ENCODE results near the gene SLC2A9.

The SLC2A9 gene

GRCh38 chr4:9963328-9963727, 58.0 kb downstream of the SLC2A9 start:
- DNase-seq (ENCODE audit: low read depth in 3 of 3, low spot score in 1 of 3): no peak

- DNase-seq (ENCODE audit: low read depth in 3 of 3, low spot score in 1 of 3): no peak
Measured at GRCh38 chr4:9962611-9963314, 58.5 kb downstream of the SLC2A9 start.

- DNase-seq (ENCODE audit: low read depth in 3 of 3, low spot score in 1 of 3): no peak
Measured at GRCh38 chr4:9954468-9954867, 66.8 kb downstream of the SLC2A9 start.

GRCh38 chr4:9953089-9953488, 68.2 kb downstream of the SLC2A9 start:
- no peak for DNase-seq (ENCODE audit: low read depth in 3 of 3, low spot score in 1 of 3)

- DNase-seq (ENCODE audit: low read depth in 3 of 3, low spot score in 1 of 3): no peak
Measured at GRCh38 chr4:9952415-9952950, 68.8 kb downstream of the SLC2A9 start.

GRCh38 chr4:9949573-9949972, 71.7 kb downstream of the SLC2A9 start:
- no peak for DNase-seq (ENCODE audit: low read depth in 3 of 3, low spot score in 1 of 3)

- no peak for DNase-seq (ENCODE audit: low read depth in 3 of 3, low spot score in 1 of 3)
Measured at GRCh38 chr4:9947168-9948062, 73.9 kb downstream of the SLC2A9 start.

- no peak for DNase-seq (ENCODE audit: low read depth in 3 of 3, low spot score in 1 of 3)
Measured at GRCh38 chr4:9946170-9946569, 75.1 kb downstream of the SLC2A9 start.

GRCh38 chr4:9944431-9945425, 76.6 kb downstream of the SLC2A9 start:
- DNase-seq (ENCODE audit: low read depth in 3 of 3, low spot score in 1 of 3): no peak

GRCh38 chr4:9943761-9944160, 77.5 kb downstream of the SLC2A9 start:
- no peak for DNase-seq (ENCODE audit: low read depth in 3 of 3, low spot score in 1 of 3)

- no peak for DNase-seq (ENCODE audit: low read depth in 3 of 3, low spot score in 1 of 3)
Measured at GRCh38 chr4:9942921-9943600, 78.2 kb downstream of the SLC2A9 start.

GRCh38 chr4:9942139-9942538, 79.2 kb downstream of the SLC2A9 start:
- DNase-seq (ENCODE audit: low read depth in 3 of 3, low spot score in 1 of 3): no peak

- DNase-seq (ENCODE audit: low read depth in 3 of 3, low spot score in 1 of 3): no peak
Measured at GRCh38 chr4:9940041-9940440, 81.3 kb downstream of the SLC2A9 start.

- no peak for DNase-seq (ENCODE audit: low read depth in 3 of 3, low spot score in 1 of 3)
Measured at GRCh38 chr4:9938933-9939332, 82.4 kb downstream of the SLC2A9 start.

- DNase-seq (ENCODE audit: low read depth in 3 of 3, low spot score in 1 of 3): no peak
Measured at GRCh38 chr4:9937078-9937477, 84.2 kb downstream of the SLC2A9 start.

- no peak for DNase-seq (ENCODE audit: low read depth in 3 of 3, low spot score in 1 of 3)
Measured at GRCh38 chr4:9936129-9936644, 85.1 kb downstream of the SLC2A9 start.

- no peak for DNase-seq (ENCODE audit: low read depth in 3 of 3, low spot score in 1 of 3)
Measured at GRCh38 chr4:9933956-9934355, 87.3 kb downstream of the SLC2A9 start.

- DNase-seq (ENCODE audit: low read depth in 3 of 3, low spot score in 1 of 3): no peak
Measured at GRCh38 chr4:9933184-9933583, 88.1 kb downstream of the SLC2A9 start.

- no peak for DNase-seq (ENCODE audit: low read depth in 3 of 3, low spot score in 1 of 3)
Measured at GRCh38 chr4:9932771-9933170, 88.5 kb downstream of the SLC2A9 start.

- no peak for DNase-seq (ENCODE audit: low read depth in 3 of 3, low spot score in 1 of 3)
Measured at GRCh38 chr4:9931146-9931545, 90.2 kb downstream of the SLC2A9 start.

Measured in stimulated activated CD4-positive, alpha-beta T cell treated with anti-CD3 and anti-CD28 coated beads, TNF-alpha, amount 100 ng/mL, for 1 hour (primary cell).